ENCODE results near the gene VKORC1. TPM values are rescaled to one million over a fixed set of nuclear protein-coding genes. Genes with fewer than 3 reads are reported as not detected.

The VKORC1 gene
- polyA plus RNA-seq, 1 of the 3 experiments (the other 2 are of a cell fraction), result 434 TPM

DNA sequence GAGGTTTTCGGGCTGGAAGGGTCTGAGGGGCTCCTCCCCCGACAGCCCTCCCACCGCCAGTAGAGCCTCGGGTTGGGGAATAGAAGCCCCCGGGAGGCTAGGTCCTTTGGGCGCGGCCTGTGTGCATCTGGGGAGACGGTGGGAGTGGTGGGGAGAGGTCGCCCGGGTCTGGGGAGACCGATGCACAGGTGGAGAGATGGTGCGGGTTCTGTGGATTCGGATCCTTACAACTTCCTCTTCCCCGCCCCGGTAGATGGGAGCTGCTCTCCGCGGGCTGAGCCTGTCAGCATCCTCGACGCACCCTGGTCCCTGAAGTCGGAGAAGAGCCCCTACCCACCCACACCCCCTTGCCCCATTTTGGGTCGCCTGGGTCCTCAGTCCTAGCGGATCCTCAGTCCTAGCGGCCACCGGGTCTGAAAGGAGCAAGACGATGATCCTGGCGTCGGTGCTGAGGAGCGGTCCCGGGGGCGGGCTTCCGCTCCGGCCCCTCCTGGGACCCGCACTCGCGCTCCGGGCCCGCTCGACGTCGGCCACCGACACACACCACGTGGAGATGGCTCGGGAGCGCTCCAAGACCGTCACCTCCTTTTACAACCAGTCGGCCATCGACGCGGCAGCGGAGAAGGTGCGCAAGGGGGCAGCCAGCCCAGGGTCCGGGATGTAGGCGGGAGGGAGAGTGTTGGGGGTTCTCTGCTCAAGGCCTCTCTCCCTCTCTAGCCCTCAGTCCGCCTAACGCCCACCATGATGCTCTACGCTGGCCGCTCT is 14.4 kb upstream of the VKORC1 start:
- H3K9ac ChIP-seq, result peak overlapping the region; percentile 97
- peak overlapping the region; percentile 94 for H3K4me2 ChIP-seq
- H3K27me3 ChIP-seq (ENCODE audit: insufficient read depth), result no peaks in the 10 kb centered on the region
- ChIA-PET CTCF (interaction anchor here (1.1 to 1.8 kb wide), 3 partner anchors 26 to 37 kb away, joined by 3 to 8 read pairs (median 3); no protein-coding TSS in a partner anchor), POLR2A (interaction anchor here (3.2 kb wide), 1 partner anchor 8 kb away, joined by 12 read pairs; the partner anchor contains the start of gene KAT8)
- no peaks in the 10 kb centered on the region for H3K9me2 ChIP-seq
- H3K36me3 ChIP-seq (replicated peaks in 1 of 2; ENCODE audit: control insufficient read depth in 1 of 2, insufficient read depth in 2 of 2, low read length in 1 of 2), result peaks cover 19 to 36% of the 10 kb centered on the region in 2 experiments
- H3K4me3 ChIP-seq (ENCODE audit: low read depth in 2 of 2, low read length in 1 of 2), result peak overlapping the region; percentile 94 to 98
- peak overlapping the region in 1 of 2 experiments; percentile 86; a peak in 2 of 4 replicates for H3K27ac ChIP-seq (ENCODE audit: low read depth in 2 of 2, low read length in 1 of 2)
- no peak for DNase-seq
- peaks cover 7% of the 10 kb centered on the region for H3F3A ChIP-seq (replicated peaks; ENCODE audit: insufficient read depth)
- TF ChIP-seq ZBTB33 (IDR thresholded peaks at IDR 0.05; ENCODE audit: borderline replicate concordance, low read depth) (no peak), RAD21 (IDR thresholded peaks at IDR 0.05; ENCODE audit: low read length) (no peak), USF2 (IDR thresholded peaks at IDR 0.05; ENCODE audit: borderline replicate concordance, low read depth, low read length) (no peak), NFIC (IDR thresholded peaks at IDR 0.05; ENCODE audit: borderline replicate concordance) (no peak), PBX3 (IDR thresholded peaks at IDR 0.05) (no peak), MAX (IDR thresholded peaks at IDR 0.05; ENCODE audit: low read depth) (no peak), CHD2 (IDR thresholded peaks at IDR 0.05; ENCODE audit: low read length, partially characterized antibody) (no peak), GATA2 (CRISPR knock-in tag; IDR thresholded peaks at IDR 0.05) (no peak), RFX5 (IDR thresholded peaks at IDR 0.05; ENCODE audit: low read length) (no peak), MXI1 (IDR thresholded peaks at IDR 0.05; ENCODE audit: low read depth, low read length) (no peak), POLR2AphosphoS5 (IDR thresholded peaks at IDR 0.05; ENCODE audit: low read depth, low read length) (no peak), RCOR1 (IDR thresholded peaks at IDR 0.05; ENCODE audit: low read length) (no peak), MEF2A (IDR thresholded peaks at IDR 0.05; ENCODE audit: borderline replicate concordance, low read depth) (no peak), GABPA (IDR thresholded peaks at IDR 0.05; ENCODE audit: low read depth) (no peak), EZH2phosphoT487 (IDR thresholded peaks at IDR 0.05; ENCODE audit: borderline replicate concordance, low read depth) (no peak), NRF1 (IDR thresholded peaks at IDR 0.05; ENCODE audit: low read depth, low read length) (no peak), FOXM1 (IDR thresholded peaks at IDR 0.05; ENCODE audit: low read depth) (no peak)
- H2AFZ ChIP-seq (ENCODE audit: low read depth), result no peak overlapping the region; the same call in 1 of the 2 replicates
- H3K79me2 ChIP-seq (ENCODE audit: insufficient read depth), result peaks cover 23% of the 10 kb centered on the region
- H3K4me1 ChIP-seq (ENCODE audit: control insufficient read depth in 1 of 2, insufficient read depth in 2 of 2, low read depth in 1 of 2, low read length in 1 of 2), result peaks cover 8 to 25% of the 10 kb centered on the region in 2 experiments; a peak in 2 of 4 replicates
- 24% methylated on average over 19 of the region's 57 CpGs for WGBS (ENCODE audit: low lambda C conversion rate)
- no peaks in the 10 kb centered on the region for H3K9me3 ChIP-seq
- H4K20me1 ChIP-seq (ENCODE audit: insufficient read depth), result no peaks in the 10 kb centered on the region

All from SK-N-SH (cell line).